ENCODE measurements around the gene CLDN24. TPM values are rescaled to one million over a fixed set of nuclear protein-coding genes. Genes with fewer than 3 reads are reported as not detected.

The CLDN24 gene
- total and polyA plus RNA-seq, 2 donors (not counting 1 experiment from before 2014, with no cell fraction given): not detected

GRCh38 chr4:183272384-183272783, 49.8 kb downstream of the CLDN24 start:
- H3K27me3 ChIP-seq (ENCODE audit: control insufficient read depth, insufficient read depth, low read length): no peaks in the 10 kb centered on the region
- H3K36me3 ChIP-seq (ENCODE audit: control insufficient read depth, insufficient read depth, low read length): peaks cover 3% of the 10 kb centered on the region
- H3K4me3 ChIP-seq (replicated peaks in 1 of 4; ENCODE audit: control extremely low read depth in 1 of 4, insufficient read depth in 1 of 4, low read depth in 3 of 4, low read length in 4 of 4): no peak overlapping the region
- no peak overlapping the region for H2AFZ ChIP-seq (ENCODE audit: low read length)
- H4K20me1 ChIP-seq (ENCODE audit: control insufficient read depth, extremely low read depth, insufficient read depth, low read length): no peaks in the 10 kb centered on the region
- TF ChIP-seq, protein P1, sequence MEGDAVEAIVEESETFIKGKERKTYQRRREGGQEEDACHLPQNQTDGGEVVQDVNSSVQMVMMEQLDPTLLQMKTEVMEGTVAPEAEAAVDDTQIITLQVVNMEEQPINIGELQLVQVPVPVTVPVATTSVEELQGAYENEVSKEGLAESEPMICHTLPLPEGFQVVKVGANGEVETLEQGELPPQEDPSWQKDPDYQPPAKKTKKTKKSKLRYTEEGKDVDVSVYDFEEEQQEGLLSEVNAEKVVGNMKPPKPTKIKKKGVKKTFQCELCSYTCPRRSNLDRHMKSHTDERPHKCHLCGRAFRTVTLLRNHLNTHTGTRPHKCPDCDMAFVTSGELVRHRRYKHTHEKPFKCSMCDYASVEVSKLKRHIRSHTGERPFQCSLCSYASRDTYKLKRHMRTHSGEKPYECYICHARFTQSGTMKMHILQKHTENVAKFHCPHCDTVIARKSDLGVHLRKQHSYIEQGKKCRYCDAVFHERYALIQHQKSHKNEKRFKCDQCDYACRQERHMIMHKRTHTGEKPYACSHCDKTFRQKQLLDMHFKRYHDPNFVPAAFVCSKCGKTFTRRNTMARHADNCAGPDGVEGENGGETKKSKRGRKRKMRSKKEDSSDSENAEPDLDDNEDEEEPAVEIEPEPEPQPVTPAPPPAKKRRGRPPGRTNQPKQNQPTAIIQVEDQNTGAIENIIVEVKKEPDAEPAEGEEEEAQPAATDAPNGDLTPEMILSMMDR (conservative IDR thresholded peaks at IDR 0.05 in 1 of 2, IDR thresholded peaks at IDR 0.05 in 1 of 2; ENCODE audit: low read depth in 1 of 2, low read length in 2 of 2): no peak
- TF ChIP-seq EZH2 (IDR thresholded peaks at IDR 0.05; ENCODE audit: low read length, missing control alignments): no peak
- no peak for DNase-seq (ENCODE audit: low read depth in 2 of 2)
- H3K9ac ChIP-seq (ENCODE audit: insufficient read depth, low read length): no peak overlapping the region
- no peak overlapping the region for H3K27ac ChIP-seq (ENCODE audit: insufficient read depth, low read length)
- no peaks in the 10 kb centered on the region for H3K9me3 ChIP-seq (ENCODE audit: control insufficient read depth, insufficient read depth, low read depth, low read length)
- H3K4me1 ChIP-seq (ENCODE audit: control insufficient read depth, extremely low read depth, insufficient read depth, low read length): no peaks in the 10 kb centered on the region
- H3K79me2 ChIP-seq (ENCODE audit: control insufficient read depth, insufficient read depth, low read length): no peaks in the 10 kb centered on the region
- no peak overlapping the region for H3K4me2 ChIP-seq (ENCODE audit: extremely low read depth, insufficient read depth, low read length)

Other genes with a start within 250 kb of the CLDN24 start
- gene WWC2, start 223.2 kb downstream of the CLDN24 start, total RNA-seq: 20.8 and 34.0 TPM in 2 replicates
- 25.4 and 31.6 TPM in 2 replicates for gene WWC2, start 223.2 kb downstream of the CLDN24 start, polyA plus RNA-seq
- gene CLDN22, start 2.1 kb downstream of the CLDN24 start, total RNA-seq: under 0.01 TPM in 1 of 2 replicates, not detected in the other
- not detected in 2 replicates for gene CLDN22, start 2.1 kb downstream of the CLDN24 start, polyA plus RNA-seq
- 19.0 and 20.5 TPM in 2 replicates for gene CDKN2AIP, start 122.2 kb upstream of the CLDN24 start, total RNA-seq
- gene CDKN2AIP, start 122.2 kb upstream of the CLDN24 start, polyA plus RNA-seq: 15.4 and 15.6 TPM in 2 replicates
- gene ING2, start 182.6 kb upstream of the CLDN24 start, total RNA-seq: 5.4 and 7.9 TPM in 2 replicates
- 12.1 and 12.6 TPM in 2 replicates for gene ING2, start 182.6 kb upstream of the CLDN24 start, polyA plus RNA-seq